Caki2 (cell line): ENCODE results near the gene PLXNA3. TPM values are rescaled to one million over a fixed set of nuclear protein-coding genes. Genes with fewer than 3 reads are reported as not detected.
A peak's percentile ranks its signal among the peaks of the same experiment; 100 is the strongest.

ENCODE experiments used
- DNase-seq: peaks from one replicate; pipeline ENCODE4 v3.0.0-alpha.2; 2015; ENCODE audit warnings: low read depth
- in situ Hi-C: cut with HindIII; loops from 2 replicates; pipeline ENCODE4 v1.10.0; 2016; ENCODE audit warnings: low sequenced_read_pairs, low pct_unique_long_range_greater_than_20kb, mixed read lengths
- total RNA-seq: library from RNA; depleted of rRNA; stranded (reverse); fragments of >200 nt; shearing (Covaris generic); gene quantifications from 2 replicates; pipeline ENCODE4 v1.2.3, GENCODE V29; 2014; ENCODE audit warnings: low replicate concordance

Gene PLXNA3
- total RNA-seq, 1 experiment from 2014 or later: 2.2 TPM

GRCh38 chrX:154470914-154471568, 13.0 kb downstream of the PLXNA3 start:
- DNase-seq: no peak
- in situ Hi-C loops: no loop called here

GRCh38 chrX:154471839-154472684, 14.0 kb downstream of the PLXNA3 start:
- DNase-seq: no peak
- in situ Hi-C loops: no loop called here

- DNase-seq: no peak
- in situ Hi-C loops: no loop called here
Observed at GRCh38 chrX:154472685-154473632, 14.9 kb downstream of the PLXNA3 start.

- in situ Hi-C loops: no loop called here
Observed at GRCh38 chrX:154473683-154474082, 15.6 kb downstream of the PLXNA3 start.

GRCh38 chrX:154476821-154477220, 18.7 kb downstream of the PLXNA3 start:
- in situ Hi-C loops: no loop called here
- DNase-seq: no peak

More at GRCh38 chrX:154473683-154474082, 15.6 kb downstream of the PLXNA3 start:
- no peak for DNase-seq

- in situ Hi-C loops: no loop called here
- no peak for DNase-seq
Observed at GRCh38 chrX:154477891-154478477, 19.9 kb downstream of the PLXNA3 start.

DNA sequence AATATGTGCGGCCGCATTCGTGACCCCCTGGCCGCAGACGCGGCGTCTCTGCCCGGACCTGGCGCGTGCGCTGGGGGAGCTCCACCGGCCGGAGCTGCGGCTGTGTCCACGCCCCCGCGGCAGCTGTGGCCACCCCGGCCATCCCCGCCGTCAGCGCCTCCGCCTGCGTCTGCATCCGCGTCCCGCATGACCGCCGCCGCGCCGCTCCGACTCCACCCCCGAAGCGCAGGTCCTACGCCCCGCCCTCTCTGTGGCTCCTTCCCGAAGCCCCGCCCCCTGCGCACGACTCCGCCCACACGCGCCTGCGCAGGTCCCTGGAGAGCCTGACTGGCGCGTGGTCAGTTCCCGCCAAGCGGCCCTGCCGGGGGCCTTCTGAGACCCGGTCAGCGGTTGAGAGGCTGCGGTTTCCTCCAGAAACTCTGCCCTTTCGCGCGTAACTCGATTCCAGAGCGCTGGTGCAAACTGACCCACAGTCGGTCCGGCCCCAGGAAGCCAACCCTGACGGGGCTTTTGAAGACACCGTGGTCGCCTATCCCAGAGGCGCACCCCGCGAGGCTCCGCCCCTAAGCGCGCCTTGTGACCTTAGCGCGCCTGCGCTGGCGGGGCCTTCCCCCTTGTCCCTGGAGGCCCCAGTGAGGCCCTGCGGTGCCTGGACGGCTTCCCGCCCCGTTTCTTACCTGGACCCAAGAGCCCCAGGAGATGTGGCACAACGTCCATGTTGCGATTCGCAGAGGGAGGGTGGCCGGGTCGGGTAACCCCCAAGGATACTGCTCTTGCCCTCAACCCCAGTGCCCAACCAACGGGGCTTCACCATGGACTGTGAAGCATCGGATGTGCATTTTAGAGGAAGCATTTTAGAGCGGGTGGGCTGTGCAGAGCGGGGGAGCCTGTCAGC, 20.9 kb downstream of the PLXNA3 start, which contains the start of gene LAGE3:
Gene LAGE3 (minus strand): TSS at position 554 of the 895 bp plus-strand sequence. CDS start 366 bp downstream, at position 188.
- peak; percentile 88 for DNase-seq
- in situ Hi-C loops: no loop called here

- no peak for DNase-seq
- in situ Hi-C loops: no loop called here
Observed at GRCh38 chrX:154481195-154481594, 23.1 kb downstream of the PLXNA3 start.

GRCh38 chrX:154481911-154482601, 24.0 kb downstream of the PLXNA3 start:
- in situ Hi-C loops: no loop called here
- DNase-seq: no peak

DNA sequence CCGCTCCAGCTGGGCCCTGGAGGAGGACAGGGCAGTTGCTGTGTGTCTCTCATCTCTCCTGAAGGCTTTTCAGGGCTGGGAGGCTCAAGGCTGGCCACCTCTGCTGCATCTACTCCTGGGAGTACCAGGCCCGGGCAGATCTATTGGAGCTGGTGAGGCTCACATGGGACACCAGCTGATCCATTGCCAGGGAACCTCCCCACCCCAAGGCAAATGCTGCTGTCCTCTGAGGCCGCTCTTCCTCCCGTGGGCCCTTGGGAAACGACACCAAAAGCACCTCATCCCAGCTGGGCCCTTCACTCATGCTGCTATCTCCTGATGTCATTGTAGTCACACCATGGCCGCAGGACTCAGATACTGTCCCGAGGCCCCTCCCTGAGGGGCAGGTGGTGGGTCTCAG, 24.7 kb downstream of the PLXNA3 start:
- DNase-seq: no peak
- in situ Hi-C loops: no loop called here

DNA sequence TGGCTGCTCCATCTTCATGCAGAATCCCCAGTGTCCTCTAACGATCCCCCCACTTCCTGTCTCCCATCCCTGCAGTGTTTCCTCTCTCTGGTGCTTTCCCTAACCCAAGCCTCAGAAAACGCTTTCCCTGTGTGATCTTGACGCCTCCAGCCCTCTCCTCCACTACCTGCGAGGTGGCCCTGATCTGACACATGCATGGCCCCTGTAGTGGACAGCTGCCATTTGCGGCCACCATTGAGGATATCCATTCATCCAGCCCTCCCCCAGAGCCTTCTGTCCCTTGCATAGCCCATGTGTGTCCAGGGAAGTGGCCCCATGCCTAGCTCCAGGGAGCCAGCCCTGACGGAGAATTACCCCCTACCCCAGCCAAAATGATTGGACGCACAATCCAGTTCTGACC, 25.2 kb downstream of the PLXNA3 start:
- in situ Hi-C loops: no loop called here
- no peak for DNase-seq

GRCh38 chrX:154484255-154485149, 26.4 kb downstream of the PLXNA3 start:
- peak; percentile 36 for DNase-seq
- in situ Hi-C loops: no loop called here

- DNase-seq: no peak
- in situ Hi-C loops: no loop called here
Observed at GRCh38 chrX:154485150-154486051, 27.3 kb downstream of the PLXNA3 start.

GRCh38 chrX:154486052-154486395, 27.9 kb downstream of the PLXNA3 start:
- in situ Hi-C loops: no loop called here
- no peak for DNase-seq
